Activated naive CD4-positive, alpha-beta T cell treated with Interleukin-2 at 50 U/mL for 16 hours (primary cell): ENCODE results near the gene PLSCR4.
"Not testable (repeated sequence)": the region's sequence is repeated elsewhere in the genome, so short reads cannot be mapped to it uniquely, and the experiment has no call there.

Experiments
- DNase-seq: peaks from one replicate; pipeline ENCODE4 v3.0.0-alpha.2; 2020

Gene PLSCR4

DNA sequence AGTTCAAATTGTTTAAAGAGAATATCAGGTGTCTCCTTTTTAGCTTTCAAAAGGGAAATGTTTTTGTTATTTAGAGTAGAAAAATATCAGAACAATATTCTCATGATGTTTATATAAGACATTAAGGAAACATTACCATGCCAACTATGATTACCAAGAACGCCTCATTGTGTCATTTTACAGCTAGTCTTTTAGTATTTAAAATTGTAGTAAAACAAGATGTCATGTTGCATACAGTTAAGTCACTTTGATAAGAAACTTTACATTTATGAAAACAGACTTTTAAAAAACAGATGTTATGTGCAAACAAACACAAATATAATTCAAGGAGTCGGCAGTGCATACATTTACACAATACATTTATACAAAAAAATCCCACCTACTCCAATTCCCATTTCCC lies 4.4 kb downstream of the PLSCR4 start:
- DNase-seq: no peak

- DNase-seq: no peak
These were observed 7.3 kb downstream of the PLSCR4 start for GRCh38 chr3:146243559-146243958.

GRCh38 chr3:146241523-146242240 lies 9.2 kb downstream of the PLSCR4 start:
- no peak for DNase-seq

- no peak for DNase-seq
These were observed 17.4 kb downstream of the PLSCR4 start for GRCh38 chr3:146233487-146233886.

DNA sequence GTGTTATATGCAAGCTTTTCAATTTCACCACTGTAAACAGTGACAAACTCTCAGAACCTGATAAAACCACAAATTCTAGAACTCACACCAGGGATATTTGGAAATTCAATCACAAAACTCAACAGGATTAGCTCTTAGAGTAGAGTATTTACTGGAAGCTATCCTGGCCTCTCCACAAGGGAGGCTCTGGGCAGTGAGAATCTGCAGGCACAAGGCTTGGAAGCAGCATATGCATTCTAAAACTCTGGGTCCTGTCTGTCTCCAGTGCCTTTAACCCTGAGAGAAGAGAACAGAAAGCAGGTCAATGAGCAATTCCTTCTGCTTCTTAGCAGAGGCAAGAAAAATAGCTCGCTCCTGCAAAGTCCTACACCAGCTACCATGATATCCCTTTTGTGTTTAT lies 23.4 kb downstream of the PLSCR4 start:
- no peak for DNase-seq

DNA sequence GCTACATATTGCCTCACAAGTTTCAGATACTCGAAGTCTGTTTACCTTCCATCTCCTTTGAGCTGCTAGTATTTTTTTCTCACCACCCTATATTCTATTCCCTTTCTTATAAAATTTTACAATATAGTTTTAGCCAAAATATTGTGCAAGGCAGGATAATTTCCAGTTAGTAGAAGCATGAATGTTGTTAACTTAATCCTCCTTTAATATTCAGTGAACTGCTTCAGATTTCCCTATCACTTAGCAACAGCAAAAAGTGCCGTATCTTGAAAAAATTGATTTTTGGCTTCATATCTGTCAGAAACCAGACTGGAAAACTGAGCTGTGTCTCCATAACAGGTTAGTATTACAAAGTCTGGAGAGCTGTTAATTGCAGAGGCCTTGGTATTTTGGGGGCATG lies 24.0 kb downstream of the PLSCR4 start:
- no peak for DNase-seq

DNA sequence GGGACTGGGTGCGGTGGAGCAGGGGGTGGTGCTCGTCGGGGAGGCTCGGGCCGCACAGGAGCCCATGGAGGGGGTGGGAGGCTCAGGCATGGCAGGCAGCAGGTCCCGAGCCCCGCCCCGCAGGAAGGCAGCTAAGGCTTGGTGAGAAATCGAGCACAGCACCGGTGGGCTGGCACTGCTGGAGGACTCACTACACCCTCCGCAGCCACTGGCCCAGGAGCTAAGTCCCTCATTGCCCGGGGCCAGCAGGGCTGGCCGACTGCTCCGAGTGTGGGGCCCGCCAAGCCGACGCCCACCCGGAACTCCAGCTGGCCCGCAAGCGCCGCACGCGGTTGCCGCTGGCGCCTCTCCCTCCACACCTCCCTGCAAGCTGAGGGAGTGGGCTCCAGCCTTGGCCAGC lies 25.4 kb downstream of the PLSCR4 start:
- DNase-seq: not testable (repeated sequence)

DNA sequence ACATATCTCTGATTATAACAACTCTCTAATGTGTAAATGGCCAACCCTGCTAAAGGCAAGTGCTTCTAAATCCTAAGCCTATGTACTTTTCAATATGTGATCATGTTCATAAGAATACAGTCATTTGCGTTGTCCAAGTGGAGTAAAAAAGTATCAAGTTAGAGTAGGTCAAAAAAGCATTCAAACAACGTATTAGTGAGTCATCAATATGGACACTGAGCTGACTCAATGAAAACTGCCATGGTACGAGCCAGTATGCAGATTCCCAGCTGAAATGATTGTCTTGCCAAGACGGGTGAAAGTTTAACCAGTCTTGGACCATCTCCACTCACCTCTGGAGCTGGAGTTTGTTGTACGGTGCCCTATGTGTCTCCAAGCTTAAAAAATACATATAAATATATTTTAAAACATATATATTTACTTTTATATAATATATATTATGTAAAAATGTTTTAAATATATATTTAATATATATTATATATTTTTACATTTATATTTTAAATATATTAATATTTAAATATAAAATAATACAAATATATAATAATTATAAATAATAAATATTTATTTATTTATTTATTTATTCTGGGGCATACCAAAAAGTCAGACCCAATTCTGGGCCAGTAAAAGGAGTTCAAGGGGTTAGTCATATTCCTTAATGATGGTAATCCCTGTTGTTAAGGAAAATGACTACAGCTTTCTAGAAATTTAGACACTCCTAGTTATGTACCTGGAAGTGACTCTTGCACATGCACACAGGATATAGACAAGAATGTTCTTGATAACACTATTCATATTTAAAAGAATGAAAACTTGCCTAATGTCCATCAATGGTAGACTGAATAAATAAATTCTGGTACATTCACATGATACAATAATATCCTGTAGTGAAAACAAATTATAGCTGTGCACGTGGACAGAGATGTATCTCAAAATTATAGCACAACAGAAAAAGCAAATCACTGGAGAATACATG lies 27.2 kb downstream of the PLSCR4 start:
- DNase-seq: no peak

- no peak for DNase-seq
These were observed 28.5 kb downstream of the PLSCR4 start for GRCh38 chr3:146222204-146223046.

- no peak for DNase-seq
These were observed 29.6 kb downstream of the PLSCR4 start for GRCh38 chr3:146221276-146221675.

GRCh38 chr3:146218880-146219866 lies 31.7 kb downstream of the PLSCR4 start:
- peak; percentile 32 for DNase-seq

DNA sequence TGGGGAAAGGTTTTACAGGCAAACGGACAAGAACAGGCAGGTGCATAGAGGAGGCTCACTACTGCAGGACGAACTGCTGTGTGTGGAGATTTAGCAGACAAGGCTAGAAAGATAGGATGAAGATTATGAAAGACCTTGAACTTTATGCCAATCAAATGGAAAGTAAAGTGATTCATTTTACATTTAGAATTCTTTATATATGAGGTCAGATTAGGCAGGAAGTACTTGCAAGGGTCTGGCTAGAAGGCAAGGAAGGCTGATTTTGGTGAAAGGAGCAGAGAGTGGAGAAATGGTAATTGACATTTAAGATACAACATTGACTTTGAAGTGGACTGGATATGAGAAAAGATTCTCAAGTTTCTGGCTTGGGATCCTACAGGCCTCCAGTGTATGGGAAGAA lies 33.6 kb downstream of the PLSCR4 start:
- no peak for DNase-seq

DNA sequence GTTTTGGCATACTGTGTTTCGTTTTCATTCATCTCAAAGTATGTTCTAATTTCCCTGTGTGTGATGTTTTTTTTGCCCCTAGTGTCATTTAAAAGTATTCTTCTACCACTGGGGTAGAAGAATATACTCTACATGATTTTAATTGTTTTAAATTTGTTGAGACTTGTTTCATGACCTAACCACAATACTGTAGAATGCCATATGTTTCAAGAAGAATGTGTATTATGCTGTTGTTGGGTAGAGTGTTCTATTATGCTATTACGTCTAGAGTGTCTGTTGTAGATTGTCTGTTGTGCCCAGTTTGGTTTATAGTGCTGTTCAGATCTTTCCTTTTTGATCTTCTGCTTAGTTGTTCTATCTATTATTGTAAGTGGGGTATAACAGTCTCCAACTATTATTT lies 36.4 kb downstream of the PLSCR4 start:
- no peak for DNase-seq

DNA sequence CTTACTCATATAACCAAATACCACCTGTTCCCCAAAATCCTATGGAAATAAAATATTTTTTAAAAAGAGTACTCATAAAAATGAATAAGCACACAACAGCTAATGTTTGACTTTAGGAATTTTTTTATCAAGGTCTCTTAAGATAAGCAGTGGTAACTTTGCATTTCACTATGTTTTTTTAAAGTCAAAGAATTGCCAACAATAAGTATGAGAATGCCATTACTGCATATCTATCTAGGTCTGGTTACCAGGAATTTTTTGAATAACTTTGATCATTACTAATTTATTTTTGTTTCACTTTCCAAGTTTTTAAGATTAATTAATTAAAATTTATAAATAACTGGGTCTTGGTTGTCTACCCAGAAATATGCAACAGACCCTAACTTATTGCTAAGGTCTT lies 41.5 kb downstream of the PLSCR4 start:
- DNase-seq: no peak

DNA sequence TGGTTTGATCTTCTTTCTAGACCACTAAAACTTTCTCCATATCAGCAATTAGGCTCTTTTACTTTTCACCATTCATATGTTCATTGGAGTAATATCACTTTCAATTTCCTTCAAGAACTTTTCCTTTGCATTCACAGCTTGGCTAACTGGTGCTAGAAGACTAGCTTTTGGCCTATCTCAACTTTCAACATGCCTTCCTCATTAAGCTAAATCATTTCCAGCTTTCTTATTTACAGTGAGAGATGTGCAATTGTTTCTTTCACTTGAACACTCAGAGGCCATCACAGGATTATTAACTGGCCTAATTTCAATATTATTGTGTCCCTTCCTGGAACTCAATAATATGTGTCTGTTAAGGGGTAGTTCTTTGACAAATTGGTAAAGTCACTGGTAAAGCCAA lies 47.1 kb downstream of the PLSCR4 start:
- DNase-seq: no peak

GRCh38 chr3:146200461-146201220 lies 50.3 kb downstream of the PLSCR4 start:
- DNase-seq: no peak

DNA sequence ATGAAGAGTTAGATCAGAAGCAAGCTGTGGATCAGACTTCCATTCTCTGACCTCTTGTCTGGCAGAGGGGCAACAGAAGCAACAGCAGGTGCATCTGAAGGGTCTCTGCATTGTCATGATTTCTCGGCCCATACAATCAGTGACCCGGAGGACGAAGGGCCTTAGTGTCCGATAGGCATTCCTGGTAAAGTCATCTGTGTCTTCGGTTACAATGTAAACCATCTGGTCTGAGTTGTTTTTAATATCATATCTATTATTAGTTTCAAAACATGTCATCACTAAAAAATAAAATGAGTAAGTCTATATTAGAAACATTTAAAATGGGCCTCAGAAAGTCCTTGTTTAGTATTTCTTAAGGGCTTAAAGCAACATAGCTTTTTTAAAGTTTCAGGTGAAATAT lies 51.1 kb downstream of the PLSCR4 start:
- DNase-seq: no peak

GRCh38 chr3:146196789-146197188 lies 54.1 kb downstream of the PLSCR4 start:
- DNase-seq: no peak

DNA sequence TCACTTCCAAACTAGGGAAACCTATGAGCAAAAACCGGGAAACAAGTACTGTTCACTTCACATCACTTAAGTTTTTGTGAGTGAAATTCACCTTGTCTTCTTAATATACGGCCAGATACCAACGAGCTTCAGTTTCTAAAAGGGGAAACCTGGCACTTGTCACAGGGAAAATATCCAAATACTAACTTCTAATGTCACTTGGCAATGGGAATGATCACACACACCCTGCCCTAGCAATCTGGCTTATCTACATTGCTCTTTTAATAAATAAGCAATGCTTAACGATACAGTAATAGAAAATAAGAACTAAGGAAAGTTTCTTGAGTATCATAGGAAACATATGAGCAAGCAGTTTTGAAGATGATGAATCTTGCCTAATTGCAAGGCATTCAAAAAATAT lies 55.3 kb downstream of the PLSCR4 start:
- DNase-seq: no peak

DNA sequence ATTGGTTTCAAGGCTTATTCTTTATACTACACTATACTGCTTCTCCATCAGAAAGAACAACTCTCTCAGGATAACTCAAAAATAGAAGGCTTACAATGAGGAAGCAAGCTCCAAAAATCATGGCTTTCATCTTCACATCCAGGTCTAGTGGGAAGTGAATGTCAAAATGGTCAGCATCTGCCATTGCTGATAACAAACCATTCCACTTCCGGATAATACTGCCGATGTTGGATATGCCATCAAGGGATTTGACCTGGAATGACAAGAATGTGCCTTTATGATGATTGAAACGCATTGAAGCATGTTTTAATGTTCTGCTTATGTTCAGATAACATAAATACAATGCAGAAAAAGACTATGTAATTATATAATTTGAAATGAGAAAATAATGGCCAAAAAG lies 55.9 kb downstream of the PLSCR4 start:
- no peak for DNase-seq

GRCh38 chr3:146191051-146191450 lies 59.9 kb downstream of the PLSCR4 start:
- no peak for DNase-seq
